Measurements from ENCODE around the gene ATG7. TPM values are rescaled to one million over a fixed set of nuclear protein-coding genes. Genes with fewer than 3 reads are reported as not detected.

Gene ATG7
- total RNA-seq, 1 donor from 2014 or later = 53.5 TPM

DNA sequence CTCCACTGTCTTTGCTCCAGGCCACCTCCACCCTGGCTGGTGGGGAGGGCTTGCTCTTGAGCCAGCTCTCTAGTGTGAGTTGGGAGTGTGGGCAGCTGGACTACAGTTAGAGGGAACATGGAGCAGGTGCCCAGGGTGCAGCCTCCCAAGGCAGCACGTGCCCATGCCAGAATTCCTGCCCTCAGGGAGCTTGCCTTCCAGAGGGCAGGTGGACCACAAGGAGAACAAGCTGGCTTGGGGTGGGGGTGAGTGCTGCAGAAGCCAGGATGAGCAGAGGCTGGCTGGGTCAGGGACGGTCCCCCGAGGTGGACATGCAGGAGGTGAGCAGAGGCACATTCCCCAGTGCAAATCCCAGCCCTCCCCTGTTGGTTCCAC lies 282.0 kb downstream of the ATG7 start:
- Histone ChIP-seq H3K9ac (no peak overlapping the region), H3K4me3 (no peak overlapping the region), H2AFZ (replicated peaks) (no peak overlapping the region), H3F3A (ENCODE audit: low read depth) (no peaks in the 10 kb centered on the region), H3K36me3 (no peaks in the 10 kb centered on the region), H3K4me2 (no peak overlapping the region), H3K9me3 (ENCODE audit: low read depth) (no peaks in the 10 kb centered on the region), H3K4me1 (no peaks in the 10 kb centered on the region), H3K27ac (no peak overlapping the region), H3K27me3 (no peaks in the 10 kb centered on the region), H3K79me2 (ENCODE audit: low read depth) (peaks cover 12% of the 10 kb centered on the region), H4K20me1 (ENCODE audit: low read depth) (peaks cover 38% of the 10 kb centered on the region)
- Mint-ChIP-seq H3K9me3 (peaks cover 25% of the 10 kb centered on the region), H3K4me3 (no peak overlapping the region), H3K27me3 (ENCODE audit: insufficient read depth, low read depth) (peaks cover 12% of the 10 kb centered on the region), H3K27ac (no peak overlapping the region), H3K4me1 (peaks cover 39% of the 10 kb centered on the region), H3K36me3 (peaks cover 52% of the 10 kb centered on the region)
- TF ChIP-seq EZH2phosphoT487 (IDR thresholded peaks at IDR 0.05) (no peak), EZH2 (IDR thresholded peaks at IDR 0.05) (no peak)
- TF ChIP-seq, protein P1, sequence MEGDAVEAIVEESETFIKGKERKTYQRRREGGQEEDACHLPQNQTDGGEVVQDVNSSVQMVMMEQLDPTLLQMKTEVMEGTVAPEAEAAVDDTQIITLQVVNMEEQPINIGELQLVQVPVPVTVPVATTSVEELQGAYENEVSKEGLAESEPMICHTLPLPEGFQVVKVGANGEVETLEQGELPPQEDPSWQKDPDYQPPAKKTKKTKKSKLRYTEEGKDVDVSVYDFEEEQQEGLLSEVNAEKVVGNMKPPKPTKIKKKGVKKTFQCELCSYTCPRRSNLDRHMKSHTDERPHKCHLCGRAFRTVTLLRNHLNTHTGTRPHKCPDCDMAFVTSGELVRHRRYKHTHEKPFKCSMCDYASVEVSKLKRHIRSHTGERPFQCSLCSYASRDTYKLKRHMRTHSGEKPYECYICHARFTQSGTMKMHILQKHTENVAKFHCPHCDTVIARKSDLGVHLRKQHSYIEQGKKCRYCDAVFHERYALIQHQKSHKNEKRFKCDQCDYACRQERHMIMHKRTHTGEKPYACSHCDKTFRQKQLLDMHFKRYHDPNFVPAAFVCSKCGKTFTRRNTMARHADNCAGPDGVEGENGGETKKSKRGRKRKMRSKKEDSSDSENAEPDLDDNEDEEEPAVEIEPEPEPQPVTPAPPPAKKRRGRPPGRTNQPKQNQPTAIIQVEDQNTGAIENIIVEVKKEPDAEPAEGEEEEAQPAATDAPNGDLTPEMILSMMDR (IDR thresholded peaks at IDR 0.05) = no peak
- no peak for DNase-seq (ENCODE audit: low spot score)

DNA sequence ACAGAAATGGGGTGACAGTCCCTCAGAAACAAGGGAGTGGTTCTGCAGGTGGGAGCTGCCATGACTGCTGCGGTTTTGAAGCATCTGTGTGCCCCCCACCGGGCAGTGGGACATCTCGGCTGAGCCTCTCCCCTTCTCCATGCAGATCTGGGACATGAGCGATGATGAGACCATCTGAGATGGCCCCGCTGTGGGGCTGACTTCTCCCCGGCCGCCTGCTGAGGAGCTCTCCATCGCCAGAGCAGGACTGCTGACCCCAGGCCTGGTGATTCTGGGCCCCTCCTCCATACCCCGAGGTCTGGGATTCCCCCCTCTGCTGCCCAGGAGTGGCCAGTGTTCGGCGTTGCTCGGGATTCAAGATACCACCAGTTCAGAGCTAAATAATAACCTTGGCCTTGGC lies 282.5 kb downstream of the ATG7 start:
- Histone ChIP-seq H3K27ac (no peak overlapping the region), H3K4me3 (no peak overlapping the region), H4K20me1 (ENCODE audit: low read depth) (peaks cover 41% of the 10 kb centered on the region), H3F3A (ENCODE audit: low read depth) (no peaks in the 10 kb centered on the region), H3K36me3 (no peaks in the 10 kb centered on the region), H3K9ac (no peak overlapping the region), H3K4me2 (no peak overlapping the region), H3K79me2 (ENCODE audit: low read depth) (peaks cover 12% of the 10 kb centered on the region), H3K4me1 (no peaks in the 10 kb centered on the region), H2AFZ (replicated peaks) (no peak overlapping the region), H3K9me3 (ENCODE audit: low read depth) (no peaks in the 10 kb centered on the region), H3K27me3 (no peaks in the 10 kb centered on the region)
- Mint-ChIP-seq H3K27me3 (ENCODE audit: insufficient read depth, low read depth) (peaks cover 12% of the 10 kb centered on the region), H3K4me1 (peaks cover 38% of the 10 kb centered on the region), H3K9me3 (peaks cover 20% of the 10 kb centered on the region), H3K27ac (no peak overlapping the region), H3K36me3 (peaks cover 50% of the 10 kb centered on the region), H3K4me3 (no peak overlapping the region)
- no peak for TF ChIP-seq EZH2 (IDR thresholded peaks at IDR 0.05)
- TF ChIP-seq, protein P1 (IDR thresholded peaks at IDR 0.05) = no peak
- TF ChIP-seq EZH2phosphoT487 (IDR thresholded peaks at IDR 0.05) = no peak
- no peak for DNase-seq (ENCODE audit: low spot score)

DNA sequence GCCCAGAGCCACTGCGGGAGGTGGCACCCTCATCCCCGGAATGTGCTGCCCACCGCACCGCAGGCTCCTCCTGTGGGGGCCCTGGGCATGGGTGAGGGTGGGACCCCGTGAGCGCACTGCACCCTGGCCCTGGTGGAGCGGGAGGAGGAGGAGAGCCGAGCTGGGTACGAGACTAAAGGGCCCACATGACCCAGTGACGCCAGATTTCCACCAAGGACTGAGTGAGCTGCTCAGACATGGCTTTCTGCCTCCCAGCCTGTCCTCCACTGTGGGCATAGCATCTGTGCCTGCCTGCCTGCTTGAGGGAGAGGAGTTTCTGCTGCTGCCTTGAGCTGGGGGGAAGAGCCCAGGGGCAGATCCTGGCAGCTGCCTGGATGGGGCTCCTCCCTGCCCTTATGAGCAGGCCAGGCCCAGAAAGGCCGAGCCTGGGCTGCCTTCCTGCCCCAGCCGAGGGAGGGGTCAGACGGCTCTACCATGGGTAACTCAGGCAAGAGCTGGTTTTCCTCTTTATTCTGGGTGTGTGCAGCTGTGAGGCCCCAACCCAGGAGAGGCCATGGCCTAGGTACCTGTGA lies 283.1 kb downstream of the ATG7 start:
- no peak overlapping the region for H3K9ac ChIP-seq
- H3K27ac ChIP-seq = no peak overlapping the region
- Mint-ChIP-seq H3K27me3 (ENCODE audit: insufficient read depth, low read depth) (peaks cover 13% of the 10 kb centered on the region), H3K27ac (no peak overlapping the region), H3K4me3 (no peak overlapping the region), H3K4me1 (peaks cover 45% of the 10 kb centered on the region), H3K9me3 (peaks cover 19% of the 10 kb centered on the region), H3K36me3 (peaks cover 52% of the 10 kb centered on the region)
- no peaks in the 10 kb centered on the region for H3K27me3 ChIP-seq
- no peaks in the 10 kb centered on the region for H3K9me3 ChIP-seq (ENCODE audit: low read depth)
- TF ChIP-seq EZH2phosphoT487 (IDR thresholded peaks at IDR 0.05) (no peak), EZH2 (IDR thresholded peaks at IDR 0.05) (no peak)
- TF ChIP-seq, protein P1 (IDR thresholded peaks at IDR 0.05) = no peak
- no peak overlapping the region for H3K4me3 ChIP-seq
- no peak for DNase-seq (ENCODE audit: low spot score)
- H3K36me3 ChIP-seq = no peaks in the 10 kb centered on the region
- no peak overlapping the region for H2AFZ ChIP-seq (replicated peaks)
- no peaks in the 10 kb centered on the region for H3F3A ChIP-seq (ENCODE audit: low read depth)
- no peaks in the 10 kb centered on the region for H3K4me1 ChIP-seq
- peaks cover 12% of the 10 kb centered on the region for H3K79me2 ChIP-seq (ENCODE audit: low read depth)
- H3K4me2 ChIP-seq = no peak overlapping the region
- peaks cover 47% of the 10 kb centered on the region for H4K20me1 ChIP-seq (ENCODE audit: low read depth)

Data from neural progenitor cell (in vitro differentiated cells).